Melanocyte of skin (primary cell): Measurements from ENCODE around the gene APOC3. TPM values are rescaled to one million over a fixed set of nuclear protein-coding genes. Genes with fewer than 3 reads are reported as not detected.

Experiments
- total RNA-seq, 2 donors: library from RNA; depleted of rRNA; stranded (reverse); fragments of >200 nt; gene quantifications; 2 replicates each; pipeline ENCODE4 v1.2.3, GENCODE V29; 2012

APOC3 gene
- not detected for total RNA-seq

DNA sequence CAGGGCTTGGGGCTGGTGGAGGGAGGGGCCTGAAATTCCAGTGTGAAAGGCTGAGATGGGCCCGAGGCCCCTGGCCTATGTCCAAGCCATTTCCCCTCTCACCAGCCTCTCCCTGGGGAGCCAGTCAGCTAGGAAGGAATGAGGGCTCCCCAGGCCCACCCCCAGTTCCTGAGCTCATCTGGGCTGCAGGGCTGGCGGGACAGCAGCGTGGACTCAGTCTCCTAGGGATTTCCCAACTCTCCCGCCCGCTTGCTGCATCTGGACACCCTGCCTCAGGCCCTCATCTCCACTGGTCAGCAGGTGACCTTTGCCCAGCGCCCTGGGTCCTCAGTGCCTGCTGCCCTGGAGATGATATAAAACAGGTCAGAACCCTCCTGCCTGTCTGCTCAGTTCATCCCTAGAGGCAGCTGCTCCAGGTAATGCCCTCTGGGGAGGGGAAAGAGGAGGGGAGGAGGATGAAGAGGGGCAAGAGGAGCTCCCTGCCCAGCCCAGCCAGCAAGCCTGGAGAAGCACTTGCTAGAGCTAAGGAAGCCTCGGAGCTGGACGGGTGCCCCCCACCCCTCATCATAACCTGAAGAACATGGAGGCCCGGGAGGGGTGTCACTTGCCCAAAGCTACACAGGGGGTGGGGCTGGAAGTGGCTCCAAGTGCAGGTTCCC is at the start of gene APOC3:
APOC3 (plus strand) TSS at position 383 of the 659 bp plus-strand sequence. CDS start 676 bp downstream, outside the sequence.

GRCh38 chr11:116787786-116788486 is 41.8 kb upstream of the APOC3 start, which contains the start of gene ZPR1:
Gene ZPR1, minus strand, starts transcription at chr11:116788023. Its CDS starts 33 bp downstream, at chr11:116787990.

GRCh38 chr11:116791813-116792143 is 37.9 kb upstream of the APOC3 start, which contains the start of gene APOA5:
Gene APOA5, minus strand, starts transcription at chr11:116791879. Its CDS starts 19 bp downstream, at chr11:116791860.

GRCh38 chr11:116823031-116823843 is 6.5 kb upstream of the APOC3 start, which contains the start of gene APOA4:
Gene APOA4, minus strand, starts transcription at chr11:116823304. Its CDS starts 113 bp downstream, at chr11:116823191.

DNA sequence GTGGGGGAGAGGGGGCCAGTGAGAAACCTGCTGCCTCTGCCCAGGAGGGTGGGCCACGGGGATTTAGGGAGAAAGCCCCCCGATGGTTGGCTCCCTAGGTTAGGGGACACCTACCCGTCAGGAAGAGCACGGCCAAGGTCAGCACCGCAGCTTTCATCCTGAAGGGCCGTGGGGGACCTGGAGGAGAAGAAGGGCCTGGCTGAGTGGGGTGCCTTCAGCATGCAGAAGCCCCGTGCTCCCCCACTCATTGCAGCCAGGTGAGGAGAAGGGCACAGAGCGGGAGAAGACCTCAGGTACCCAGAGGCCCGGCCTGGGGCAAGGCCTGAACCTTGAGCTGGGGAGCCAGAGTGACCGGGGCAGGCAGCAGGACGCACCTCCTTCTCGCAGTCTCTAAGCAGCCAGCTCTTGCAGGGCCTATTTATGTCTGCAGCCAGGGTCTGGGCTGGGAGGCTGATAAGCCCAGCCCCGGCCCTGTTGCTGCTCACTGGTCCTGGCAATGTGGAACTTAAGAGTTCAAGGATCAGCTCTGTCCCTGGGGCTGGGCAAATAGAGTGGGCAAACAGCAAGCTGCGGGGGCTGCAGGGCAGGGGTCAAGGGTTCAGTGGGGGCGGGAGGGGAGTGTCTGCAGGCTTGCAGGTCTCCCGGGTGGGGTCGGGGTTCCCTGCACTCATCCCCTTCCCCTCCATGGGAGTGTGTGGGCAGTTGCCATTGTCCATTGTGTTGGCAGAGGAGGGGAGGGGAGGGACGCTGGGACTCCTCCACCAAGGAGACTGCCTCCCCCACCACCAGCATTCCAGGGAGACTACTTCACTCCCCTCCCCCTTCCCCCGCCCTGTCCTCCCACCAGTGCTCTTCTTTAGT is 7.8 kb downstream of the APOC3 start, which contains the start of gene APOA1:
APOA1 (minus strand) TSS at position 392 of the 861 bp plus-strand sequence; CDS start at position 157, 235 bp downstream.

Other genes starting within 250 kb of the APOC3 start
- 10 to 100 TPM; 13.1 to 19.6 TPM for gene BUD13, start 56.9 kb upstream of the APOC3 start, total RNA-seq
- 10 to 100 TPM; 25.1 to 45.3 TPM for gene ZPR1, start 41.9 kb upstream of the APOC3 start, total RNA-seq
- gene APOA5, start 38.0 kb upstream of the APOC3 start, total RNA-seq = not detected
- not detected for gene APOA4, start 6.6 kb upstream of the APOC3 start, total RNA-seq
- gene APOA1, start 7.7 kb downstream of the APOC3 start, total RNA-seq = not detected